WTC11 (cell line): ENCODE results near the gene MX1. TPM values are rescaled to one million over a fixed set of nuclear protein-coding genes. Genes with fewer than 3 reads are reported as not detected.

ENCODE experiments used
- ATAC-seq: fragments of 200-7000 bp; cut with Tn5 transposase; 2 replicates; pipeline ENCODE4 v1.10.0; 2021; ENCODE audit warnings: mild to moderate bottlenecking, moderate library complexity
- CTCF ChIA-PET: fragments of 300-600 bp; sonication (Branson Sonifier 250); formaldehyde crosslinking; loops from one replicate; lab custom pipeline; 2021; ENCODE audit warnings: antibody characterized with exemption; lab: Charles Lee
- POLR2A ChIA-PET: fragments of 350-600 bp; sonication (Branson Sonifier 250); formaldehyde crosslinking; loops from one replicate; lab custom pipeline; 2021; ENCODE audit warnings: antibody characterized with exemption; lab: Charles Lee
- DNase-seq: peaks from one replicate; pipeline ENCODE4 v3.0.0; 2021; ENCODE audit warnings: low spot score
- H3K27ac Mint-ChIP-seq: 2 replicates; pipeline ENCODE4 v1.8.0; 2021; ENCODE audit warnings: mixed read lengths
- H3K27me3 Mint-ChIP-seq: 2 replicates; pipeline ENCODE4 v1.8.0; 2021; ENCODE audit warnings: low read depth, mild to moderate bottlenecking, moderate library complexity, mixed read lengths
- H3K36me3 Mint-ChIP-seq: 2 replicates; pipeline ENCODE4 v1.8.0; 2021; ENCODE audit warnings: mixed read lengths
- H3K4me1 Mint-ChIP-seq: 2 replicates; pipeline ENCODE4 v1.8.0; 2022; ENCODE audit warnings: mixed read lengths
- H3K4me3 Mint-ChIP-seq: 2 replicates; pipeline ENCODE4 v1.8.0; 2021; ENCODE audit warnings: mild to moderate bottlenecking, moderate library complexity, mixed read lengths
- H3K9me3 Mint-ChIP-seq: 2 replicates; pipeline ENCODE4 v1.8.0; 2021; ENCODE audit warnings: mixed read lengths
- FOXJ3 ChIP-seq: sonication (generic); formaldehyde crosslinking; IDR thresholded peaks from 2 replicates; pipeline ENCODE4 v1.9.0; 2021; ENCODE audit warnings: missing genetic modification reagents, mild to moderate bottlenecking, borderline replicate concordance
- GABPB1 ChIP-seq: sonication (generic); formaldehyde crosslinking; IDR thresholded peaks from 2 replicates; pipeline ENCODE4 v1.8.1; 2023; ENCODE audit warnings: mild to moderate bottlenecking, missing genetic modification reagents
- GTF2I ChIP-seq: fragments of 250-450 bp; sonication (Bioruptor Pico); conservative IDR thresholded peaks from 2 replicates; pipeline ENCODE4 v1.4.0; 2021; ENCODE audit warnings: mild to moderate bottlenecking
- OVOL2 ChIP-seq: fragments of 250-450 bp; sonication (Bioruptor Pico); IDR thresholded peaks from 2 replicates; pipeline ENCODE4 v1.9.0; 2021; ENCODE audit warnings: mild to moderate bottlenecking, borderline replicate concordance
- RELA ChIP-seq: sonication (generic); formaldehyde crosslinking; IDR thresholded peaks from 2 replicates; pipeline ENCODE4 v1.8.1; 2022; ENCODE audit warnings: missing genetic modification reagents, mild to moderate bottlenecking, borderline replicate concordance
- RORB ChIP-seq: fragments of 250-450 bp; sonication (Bioruptor Pico); IDR thresholded peaks from 2 replicates; pipeline ENCODE4 v1.9.0; 2021; ENCODE audit warnings: mild to moderate bottlenecking
- SMAD3 ChIP-seq: sonication (generic); formaldehyde crosslinking; IDR thresholded peaks from 2 replicates; pipeline ENCODE4 v1.8.0; 2022; ENCODE audit warnings: missing genetic modification reagents, mild to moderate bottlenecking, borderline replicate concordance
- ZNF138 ChIP-seq: sonication (generic); formaldehyde crosslinking; conservative IDR thresholded peaks from 2 replicates; pipeline ENCODE4 v1.8.1; 2022; ENCODE audit warnings: mild to moderate bottlenecking, moderate library complexity, missing genetic modification reagents
- ZNF281 ChIP-seq: sonication (generic); formaldehyde crosslinking; IDR thresholded peaks from 2 replicates; pipeline ENCODE4 v1.8.0; 2023; ENCODE audit warnings: mild to moderate bottlenecking, missing genetic modification reagents
- ZNF423 ChIP-seq: fragments of 250-450 bp; sonication (Bioruptor Pico); IDR thresholded peaks from 2 replicates; pipeline ENCODE4 v2.1.2; 2022; ENCODE audit warnings: mild to moderate bottlenecking, moderate library complexity
- total RNA-seq: library from RNA; stranded (reverse); gene quantifications from 3 replicates; pipeline ENCODE4 v1.2.3, GENCODE V29; 2021
- TF ChIP-seq, protein P1 (sequence below): fragments of 200-600 bp; IDR thresholded peaks from 2 replicates; pipeline ENCODE4 v1.8.0; 2022; ENCODE audit warnings: antibody characterized with exemption
- TF ChIP-seq, protein P2 (sequence below): sonication (generic); formaldehyde crosslinking; IDR thresholded peaks from 2 replicates; pipeline ENCODE4 v1.8.0; 2022; ENCODE audit warnings: mild to moderate bottlenecking, missing genetic modification reagents
- TF ChIP-seq, protein P3 (sequence below): fragments of 250-450 bp; sonication (Bioruptor Pico); IDR thresholded peaks from 2 replicates; pipeline ENCODE4 v1.9.0; 2021; ENCODE audit warnings: mild to moderate bottlenecking, borderline replicate concordance
- TF ChIP-seq, protein P4 (sequence below): sonication (generic); formaldehyde crosslinking; IDR thresholded peaks from 2 replicates; pipeline ENCODE4 v1.8.1; 2023; ENCODE audit warnings: mild to moderate bottlenecking, missing genetic modification reagents, borderline replicate concordance
- TF ChIP-seq, protein P5 (sequence below): sonication (generic); formaldehyde crosslinking; IDR thresholded peaks from 2 replicates; pipeline ENCODE4 v1.8.1; 2023; ENCODE audit warnings: mild to moderate bottlenecking, missing genetic modification reagents, moderate library complexity
- TF ChIP-seq, protein P6 (sequence below): sonication (generic); formaldehyde crosslinking; conservative IDR thresholded peaks from 2 replicates; pipeline ENCODE4 v1.8.1; 2022; ENCODE audit warnings: mild to moderate bottlenecking, missing genetic modification reagents

MX1 gene
- total RNA-seq, 1 experiment from 2014 or later = 3.6 TPM

GRCh38 chr21:41377715-41378114 is 48.3 kb upstream of the MX1 start:
- peaks cover 6% of the 10 kb centered on the region for H3K36me3 Mint-ChIP-seq
- peaks cover 7% of the 10 kb centered on the region for H3K4me1 Mint-ChIP-seq
- H3K4me3 Mint-ChIP-seq = no peak overlapping the region
- 0 out of 2 replicates have a peak, but pooled peaks cover 2% of the 10 kb centered on the region for H3K27me3 Mint-ChIP-seq
- TF ChIP-seq GTF2I (CRISPR knock-in tag) (no peak), FOXJ3 (no peak), ZNF281 (no peak), ZNF423 (CRISPR knock-in tag) (no peak), RORB (CRISPR knock-in tag) (no peak), SMAD3 (CRISPR knock-in tag) (no peak), ZNF138 (CRISPR knock-in tag) (no peak), GABPB1 (no peak), OVOL2 (CRISPR knock-in tag) (no peak), RELA (CRISPR knock-in tag) (no peak)
- TF ChIP-seq, protein P1, sequence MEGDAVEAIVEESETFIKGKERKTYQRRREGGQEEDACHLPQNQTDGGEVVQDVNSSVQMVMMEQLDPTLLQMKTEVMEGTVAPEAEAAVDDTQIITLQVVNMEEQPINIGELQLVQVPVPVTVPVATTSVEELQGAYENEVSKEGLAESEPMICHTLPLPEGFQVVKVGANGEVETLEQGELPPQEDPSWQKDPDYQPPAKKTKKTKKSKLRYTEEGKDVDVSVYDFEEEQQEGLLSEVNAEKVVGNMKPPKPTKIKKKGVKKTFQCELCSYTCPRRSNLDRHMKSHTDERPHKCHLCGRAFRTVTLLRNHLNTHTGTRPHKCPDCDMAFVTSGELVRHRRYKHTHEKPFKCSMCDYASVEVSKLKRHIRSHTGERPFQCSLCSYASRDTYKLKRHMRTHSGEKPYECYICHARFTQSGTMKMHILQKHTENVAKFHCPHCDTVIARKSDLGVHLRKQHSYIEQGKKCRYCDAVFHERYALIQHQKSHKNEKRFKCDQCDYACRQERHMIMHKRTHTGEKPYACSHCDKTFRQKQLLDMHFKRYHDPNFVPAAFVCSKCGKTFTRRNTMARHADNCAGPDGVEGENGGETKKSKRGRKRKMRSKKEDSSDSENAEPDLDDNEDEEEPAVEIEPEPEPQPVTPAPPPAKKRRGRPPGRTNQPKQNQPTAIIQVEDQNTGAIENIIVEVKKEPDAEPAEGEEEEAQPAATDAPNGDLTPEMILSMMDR = no peak
- TF ChIP-seq, protein P2, sequence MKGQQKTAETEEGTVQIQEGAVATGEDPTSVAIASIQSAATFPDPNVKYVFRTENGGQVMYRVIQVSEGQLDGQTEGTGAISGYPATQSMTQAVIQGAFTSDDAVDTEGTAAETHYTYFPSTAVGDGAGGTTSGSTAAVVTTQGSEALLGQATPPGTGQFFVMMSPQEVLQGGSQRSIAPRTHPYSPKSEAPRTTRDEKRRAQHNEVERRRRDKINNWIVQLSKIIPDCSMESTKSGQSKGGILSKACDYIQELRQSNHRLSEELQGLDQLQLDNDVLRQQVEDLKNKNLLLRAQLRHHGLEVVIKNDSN (CRISPR knock-in tag) = no peak
- TF ChIP-seq, protein P3, sequence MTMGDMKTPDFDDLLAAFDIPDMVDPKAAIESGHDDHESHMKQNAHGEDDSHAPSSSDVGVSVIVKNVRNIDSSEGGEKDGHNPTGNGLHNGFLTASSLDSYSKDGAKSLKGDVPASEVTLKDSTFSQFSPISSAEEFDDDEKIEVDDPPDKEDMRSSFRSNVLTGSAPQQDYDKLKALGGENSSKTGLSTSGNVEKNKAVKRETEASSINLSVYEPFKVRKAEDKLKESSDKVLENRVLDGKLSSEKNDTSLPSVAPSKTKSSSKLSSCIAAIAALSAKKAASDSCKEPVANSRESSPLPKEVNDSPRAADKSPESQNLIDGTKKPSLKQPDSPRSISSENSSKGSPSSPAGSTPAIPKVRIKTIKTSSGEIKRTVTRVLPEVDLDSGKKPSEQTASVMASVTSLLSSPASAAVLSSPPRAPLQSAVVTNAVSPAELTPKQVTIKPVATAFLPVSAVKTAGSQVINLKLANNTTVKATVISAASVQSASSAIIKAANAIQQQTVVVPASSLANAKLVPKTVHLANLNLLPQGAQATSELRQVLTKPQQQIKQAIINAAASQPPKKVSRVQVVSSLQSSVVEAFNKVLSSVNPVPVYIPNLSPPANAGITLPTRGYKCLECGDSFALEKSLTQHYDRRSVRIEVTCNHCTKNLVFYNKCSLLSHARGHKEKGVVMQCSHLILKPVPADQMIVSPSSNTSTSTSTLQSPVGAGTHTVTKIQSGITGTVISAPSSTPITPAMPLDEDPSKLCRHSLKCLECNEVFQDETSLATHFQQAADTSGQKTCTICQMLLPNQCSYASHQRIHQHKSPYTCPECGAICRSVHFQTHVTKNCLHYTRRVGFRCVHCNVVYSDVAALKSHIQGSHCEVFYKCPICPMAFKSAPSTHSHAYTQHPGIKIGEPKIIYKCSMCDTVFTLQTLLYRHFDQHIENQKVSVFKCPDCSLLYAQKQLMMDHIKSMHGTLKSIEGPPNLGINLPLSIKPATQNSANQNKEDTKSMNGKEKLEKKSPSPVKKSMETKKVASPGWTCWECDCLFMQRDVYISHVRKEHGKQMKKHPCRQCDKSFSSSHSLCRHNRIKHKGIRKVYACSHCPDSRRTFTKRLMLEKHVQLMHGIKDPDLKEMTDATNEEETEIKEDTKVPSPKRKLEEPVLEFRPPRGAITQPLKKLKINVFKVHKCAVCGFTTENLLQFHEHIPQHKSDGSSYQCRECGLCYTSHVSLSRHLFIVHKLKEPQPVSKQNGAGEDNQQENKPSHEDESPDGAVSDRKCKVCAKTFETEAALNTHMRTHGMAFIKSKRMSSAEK (CRISPR knock-in tag) = no peak
- TF ChIP-seq, protein P4, sequence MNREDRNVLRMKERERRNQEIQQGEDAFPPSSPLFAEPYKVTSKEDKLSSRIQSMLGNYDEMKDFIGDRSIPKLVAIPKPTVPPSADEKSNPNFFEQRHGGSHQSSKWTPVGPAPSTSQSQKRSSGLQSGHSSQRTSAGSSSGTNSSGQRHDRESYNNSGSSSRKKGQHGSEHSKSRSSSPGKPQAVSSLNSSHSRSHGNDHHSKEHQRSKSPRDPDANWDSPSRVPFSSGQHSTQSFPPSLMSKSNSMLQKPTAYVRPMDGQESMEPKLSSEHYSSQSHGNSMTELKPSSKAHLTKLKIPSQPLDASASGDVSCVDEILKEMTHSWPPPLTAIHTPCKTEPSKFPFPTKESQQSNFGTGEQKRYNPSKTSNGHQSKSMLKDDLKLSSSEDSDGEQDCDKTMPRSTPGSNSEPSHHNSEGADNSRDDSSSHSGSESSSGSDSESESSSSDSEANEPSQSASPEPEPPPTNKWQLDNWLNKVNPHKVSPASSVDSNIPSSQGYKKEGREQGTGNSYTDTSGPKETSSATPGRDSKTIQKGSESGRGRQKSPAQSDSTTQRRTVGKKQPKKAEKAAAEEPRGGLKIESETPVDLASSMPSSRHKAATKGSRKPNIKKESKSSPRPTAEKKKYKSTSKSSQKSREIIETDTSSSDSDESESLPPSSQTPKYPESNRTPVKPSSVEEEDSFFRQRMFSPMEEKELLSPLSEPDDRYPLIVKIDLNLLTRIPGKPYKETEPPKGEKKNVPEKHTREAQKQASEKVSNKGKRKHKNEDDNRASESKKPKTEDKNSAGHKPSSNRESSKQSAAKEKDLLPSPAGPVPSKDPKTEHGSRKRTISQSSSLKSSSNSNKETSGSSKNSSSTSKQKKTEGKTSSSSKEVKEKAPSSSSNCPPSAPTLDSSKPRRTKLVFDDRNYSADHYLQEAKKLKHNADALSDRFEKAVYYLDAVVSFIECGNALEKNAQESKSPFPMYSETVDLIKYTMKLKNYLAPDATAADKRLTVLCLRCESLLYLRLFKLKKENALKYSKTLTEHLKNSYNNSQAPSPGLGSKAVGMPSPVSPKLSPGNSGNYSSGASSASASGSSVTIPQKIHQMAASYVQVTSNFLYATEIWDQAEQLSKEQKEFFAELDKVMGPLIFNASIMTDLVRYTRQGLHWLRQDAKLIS = no peak
- TF ChIP-seq, protein P5, sequence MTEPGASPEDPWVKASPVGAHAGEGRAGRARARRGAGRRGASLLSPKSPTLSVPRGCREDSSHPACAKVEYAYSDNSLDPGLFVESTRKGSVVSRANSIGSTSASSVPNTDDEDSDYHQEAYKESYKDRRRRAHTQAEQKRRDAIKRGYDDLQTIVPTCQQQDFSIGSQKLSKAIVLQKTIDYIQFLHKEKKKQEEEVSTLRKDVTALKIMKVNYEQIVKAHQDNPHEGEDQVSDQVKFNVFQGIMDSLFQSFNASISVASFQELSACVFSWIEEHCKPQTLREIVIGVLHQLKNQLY (CRISPR knock-in tag) = no peak
- TF ChIP-seq, protein P6, sequence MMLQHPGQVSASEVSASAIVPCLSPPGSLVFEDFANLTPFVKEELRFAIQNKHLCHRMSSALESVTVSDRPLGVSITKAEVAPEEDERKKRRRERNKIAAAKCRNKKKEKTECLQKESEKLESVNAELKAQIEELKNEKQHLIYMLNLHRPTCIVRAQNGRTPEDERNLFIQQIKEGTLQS (CRISPR knock-in tag) = no peak
- ATAC-seq (peak; percentile 75; the same call in 1 of the 2 replicates), DNase-seq (no peak)
- ChIA-PET CTCF (interaction anchor here (1.0 to 2.8 kb wide), 8 partner anchors 9 to 400 kb away, joined by 3 to 28 read pairs (median 4); no protein-coding TSS in a partner anchor), POLR2A (interaction anchor here (0.6 kb wide), 1 partner anchor 160 kb away, joined by 5 read pairs; no protein-coding TSS in a partner anchor)
- peaks cover 14% of the 10 kb centered on the region for H3K9me3 Mint-ChIP-seq
- no peak overlapping the region for H3K27ac Mint-ChIP-seq
